Head of caudate nucleus (tissue), 42 donors: ENCODE data around the gene KSR1.
"Not testable (repeated sequence)": the region's sequence is repeated elsewhere in the genome, so short reads cannot be mapped to it uniquely, and the experiment has no call there.

Experiments
- DNase-seq, 42 donors: peaks; one replicate each; pipeline versions ENCODE4 v3.0.0 to v3.0.0-alpha.2; 2020 to 2021; ENCODE audit warnings: mixed read lengths in 7 of 42
- intact Hi-C: fragments of 100-400 bp; cut with DNase I; formaldehyde crosslinking; loops from one replicate; pipeline ENCODE4 v1.15.0; 2022

The KSR1 gene

DNA sequence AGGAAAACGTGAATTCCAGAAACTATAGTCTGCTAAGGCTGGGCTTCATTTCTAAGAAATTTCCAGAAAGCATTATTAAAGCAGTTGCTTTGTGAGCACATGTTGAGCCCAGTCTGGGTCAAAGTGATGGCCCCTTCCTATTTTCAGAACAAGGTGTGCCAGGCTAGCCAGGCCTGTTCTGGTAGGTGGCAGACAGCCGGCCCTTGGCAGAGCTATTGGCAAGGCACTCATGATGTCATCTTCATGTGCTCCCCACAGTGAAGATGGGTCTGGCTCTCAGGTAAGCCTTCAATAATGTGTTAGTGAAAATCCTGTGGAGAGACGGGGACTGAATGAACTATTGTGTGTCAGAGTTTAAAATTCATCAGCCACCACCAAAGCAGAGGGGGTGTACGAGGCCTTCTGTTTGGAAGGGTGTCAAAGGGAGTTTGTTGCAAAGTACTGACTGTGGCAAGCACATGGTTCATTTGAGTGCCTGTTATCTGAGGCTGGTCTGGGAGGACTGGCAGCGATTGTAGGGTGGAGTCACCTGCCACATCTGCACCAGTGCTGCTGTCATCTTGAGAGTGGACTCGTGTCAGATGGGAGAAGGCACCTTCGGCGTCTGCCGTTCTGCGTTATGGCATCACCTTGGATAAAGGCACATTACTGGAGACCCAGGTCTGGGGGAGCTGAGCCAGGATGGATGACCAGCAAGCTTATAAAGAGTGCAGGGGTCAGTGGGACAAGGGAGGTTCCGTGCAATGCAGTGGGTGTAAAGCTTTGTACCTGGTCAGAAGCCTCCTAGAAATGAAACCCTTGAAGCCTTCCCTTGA lies 43.4 kb downstream of the KSR1 start:
- intact Hi-C loops = loop anchor here (10.0 kb wide), 1 partner anchor 75 kb away; no protein-coding TSS in a partner anchor
- DNase-seq = peak in 22 of 42 donors; percentile 26 to 76 (median 46)

DNA sequence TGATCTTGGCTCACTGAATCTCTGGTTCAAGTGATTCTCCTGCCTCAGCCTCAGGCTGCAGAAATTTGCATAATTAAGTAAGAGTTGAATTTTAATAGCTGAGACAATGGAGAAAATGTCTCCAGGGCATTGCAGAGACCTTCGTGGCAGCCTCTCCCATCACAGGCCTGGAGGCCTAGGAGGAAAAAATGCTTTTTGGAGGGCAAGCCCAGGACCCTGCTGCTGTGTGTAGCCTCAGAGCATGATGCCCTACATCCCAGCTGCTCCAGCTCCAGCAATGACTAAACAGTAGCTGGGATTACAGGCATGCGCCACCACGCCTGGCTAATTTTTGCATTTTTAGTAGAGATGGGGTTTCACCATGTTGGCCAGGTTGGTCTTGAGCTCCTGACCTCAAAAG lies 45.1 kb downstream of the KSR1 start:
- intact Hi-C loops, DNase-seq: not testable (repeated sequence)

GRCh38 chr17:27502526-27503324 lies 46.5 kb downstream of the KSR1 start:
- intact Hi-C loops = no loop called here
- DNase-seq = peak in 32 of 42 donors; percentile 31 to 84 (median 50)

DNA sequence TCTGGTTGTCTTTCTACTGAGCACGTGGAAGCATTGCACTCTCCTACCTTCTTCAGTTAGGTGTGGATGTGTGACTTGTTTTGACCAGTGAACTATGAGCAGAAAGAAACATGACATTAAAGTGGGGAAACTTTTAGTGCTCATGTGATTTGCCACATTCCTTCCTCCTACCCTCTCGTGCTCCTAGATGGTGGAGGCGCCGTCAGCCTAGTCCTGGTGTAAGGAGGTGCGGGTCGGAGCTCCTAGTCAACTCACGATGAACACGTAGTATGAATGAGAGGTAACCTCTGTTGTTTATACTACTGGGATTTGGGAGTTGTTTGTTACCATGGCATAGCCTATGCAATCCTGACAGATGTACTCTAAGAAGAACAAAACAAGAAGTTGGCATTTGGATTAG lies 47.4 kb downstream of the KSR1 start:
- DNase-seq = no peak
- intact Hi-C loops = no loop called here

GRCh38 chr17:27504188-27504995 lies 48.1 kb downstream of the KSR1 start:
- intact Hi-C loops = no loop called here
- peak in 3 of 42 donors; percentile 33 to 57 (median 46) for DNase-seq

GRCh38 chr17:27506348-27507218 lies 50.3 kb downstream of the KSR1 start:
- no peak for DNase-seq

DNA sequence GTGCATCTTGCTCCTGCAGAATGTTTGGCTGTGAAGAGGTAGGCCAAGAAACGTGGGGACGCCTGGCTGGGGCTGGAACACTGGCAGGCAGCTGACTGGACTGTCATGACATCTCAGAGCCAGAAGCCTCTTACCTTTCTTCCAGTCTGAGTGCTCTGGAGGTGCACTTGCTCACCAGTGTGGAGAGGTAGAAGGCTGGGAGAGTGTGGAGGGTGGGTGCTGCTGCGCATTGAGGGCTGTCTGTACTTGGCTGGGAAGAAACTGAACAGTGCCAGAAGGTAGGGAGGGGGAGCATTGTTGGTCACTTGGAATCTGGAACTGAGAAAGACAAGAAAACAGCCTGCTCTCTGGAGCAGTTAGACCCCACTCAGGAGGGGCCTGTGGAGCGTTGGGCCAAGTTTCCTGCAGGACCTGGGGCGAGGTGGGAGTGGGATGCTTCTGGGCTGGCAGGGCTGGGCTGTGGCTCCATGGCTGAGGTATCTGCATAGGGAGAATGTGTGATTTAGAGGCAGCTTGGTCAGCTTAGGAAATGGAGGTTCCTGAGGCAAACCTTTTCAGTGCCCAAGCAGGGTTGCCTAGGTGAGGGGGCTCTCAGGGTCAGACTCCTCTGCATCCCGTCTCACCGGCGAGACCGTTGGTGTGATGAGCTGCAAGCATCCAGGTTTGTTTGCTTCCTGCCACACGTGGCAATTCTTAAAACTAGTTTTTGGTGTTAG lies 55.1 kb downstream of the KSR1 start:
- no peak for DNase-seq
- intact Hi-C loops = loop anchor here (10.0 kb wide), 1 partner anchor 83 kb away; no protein-coding TSS in a partner anchor

More at GRCh38 chr17:27506348-27507218, 50.3 kb downstream of the KSR1 start:
- intact Hi-C loops = no loop called here

- intact Hi-C loops = loop anchor here (10.0 kb wide), 1 partner anchor 83 kb away; no protein-coding TSS in a partner anchor
- no peak for DNase-seq
These were observed 55.8 kb downstream of the KSR1 start for GRCh38 chr17:27512031-27512430.

DNA sequence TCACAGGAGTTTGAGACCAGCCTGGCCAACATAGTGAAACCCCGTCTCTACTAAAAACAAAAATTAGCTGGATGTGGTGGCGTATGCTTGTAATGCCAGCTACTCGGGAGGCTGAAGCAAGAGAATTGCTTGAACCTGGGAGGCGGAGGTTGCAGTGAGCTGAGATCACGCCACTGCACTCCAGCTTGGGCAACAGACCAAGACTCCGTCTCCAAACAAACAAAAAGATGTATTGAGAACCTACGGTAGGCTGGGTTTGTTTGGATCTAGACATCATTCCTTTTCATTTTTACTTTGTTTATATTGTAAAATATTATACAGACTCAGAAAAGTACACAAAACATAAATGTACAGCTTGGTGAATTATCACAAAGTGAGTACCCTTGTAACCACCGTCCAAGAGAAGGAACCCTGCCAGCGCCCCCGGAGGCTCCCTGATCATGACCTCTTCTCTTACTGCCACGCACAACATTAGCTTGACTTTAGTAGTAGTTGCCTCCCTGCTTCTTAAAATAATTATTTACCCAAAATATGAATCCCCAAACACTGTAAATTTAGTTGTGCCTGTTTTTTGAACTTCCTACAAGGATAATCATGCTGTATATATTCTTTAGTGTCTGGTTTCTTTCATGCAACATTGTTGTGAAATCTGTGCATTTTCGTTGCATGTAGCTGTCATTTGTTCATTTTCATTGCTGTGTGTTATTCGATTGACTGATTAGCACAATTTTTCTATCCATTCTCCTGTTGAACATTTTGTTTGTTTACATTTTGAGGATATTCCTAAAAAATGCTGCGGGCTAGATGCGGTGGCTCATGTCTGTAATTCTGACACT lies 56.5 kb downstream of the KSR1 start:
- intact Hi-C loops = loop anchor here (10.0 kb wide), 1 partner anchor 82 kb away; no protein-coding TSS in a partner anchor
- no peak for DNase-seq

- peak in 31 of 42 donors; percentile 34 to 81 (median 63) for DNase-seq
- intact Hi-C loops = loop anchor here (10.0 kb wide), 1 partner anchor 81 kb away; no protein-coding TSS in a partner anchor
These were observed 57.6 kb downstream of the KSR1 start for GRCh38 chr17:27513849-27514248.

DNA sequence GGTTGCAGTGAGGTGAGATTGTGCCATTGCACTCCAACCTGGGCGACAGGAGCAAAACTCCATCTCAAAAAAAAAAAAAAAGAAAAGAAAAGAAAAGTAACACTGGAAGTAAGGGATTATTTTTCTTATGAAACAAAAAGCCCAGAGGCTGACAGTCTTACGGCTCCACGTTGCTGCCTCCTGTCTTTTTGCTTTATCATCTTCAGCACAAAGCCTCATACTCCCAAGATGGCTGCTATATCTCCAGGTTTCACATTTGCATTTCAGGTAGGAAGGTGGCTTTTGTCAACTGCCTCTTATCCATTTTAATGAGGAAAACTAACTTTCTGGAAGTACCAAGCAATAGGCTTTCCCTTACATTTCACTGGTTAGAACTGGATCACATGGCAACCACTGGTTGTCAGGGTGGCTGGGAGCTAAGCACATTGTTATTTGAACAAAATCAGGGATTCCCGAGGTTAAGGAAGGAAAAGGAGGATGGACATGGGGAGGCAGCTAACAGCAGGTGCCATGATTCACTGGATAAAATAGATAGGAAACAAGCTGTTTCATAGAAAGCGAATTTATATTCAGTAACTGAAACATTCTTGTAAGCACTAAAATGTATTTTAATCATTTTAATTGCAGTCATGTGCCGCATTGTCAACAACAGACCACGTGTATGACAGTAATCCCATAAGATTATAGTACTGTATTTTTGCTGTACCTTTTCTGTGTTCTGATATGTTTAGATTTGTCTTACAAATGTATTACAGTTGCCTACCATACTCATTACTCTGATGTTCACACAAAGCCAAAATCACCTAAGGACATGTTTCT lies 58.6 kb downstream of the KSR1 start:
- intact Hi-C loops = loop anchor here (10.0 kb wide), 1 partner anchor 80 kb away; no protein-coding TSS in a partner anchor
- no peak for DNase-seq

GRCh38 chr17:27518048-27518447 lies 61.8 kb downstream of the KSR1 start:
- no peak for DNase-seq
- intact Hi-C loops = loop anchor here (10.0 kb wide), 1 partner anchor 77 kb away; no protein-coding TSS in a partner anchor

- intact Hi-C loops = loop anchor here (10.0 kb wide), 1 partner anchor 76 kb away; no protein-coding TSS in a partner anchor
- DNase-seq = no peak
These were observed 62.6 kb downstream of the KSR1 start for GRCh38 chr17:27518545-27519521.

DNA sequence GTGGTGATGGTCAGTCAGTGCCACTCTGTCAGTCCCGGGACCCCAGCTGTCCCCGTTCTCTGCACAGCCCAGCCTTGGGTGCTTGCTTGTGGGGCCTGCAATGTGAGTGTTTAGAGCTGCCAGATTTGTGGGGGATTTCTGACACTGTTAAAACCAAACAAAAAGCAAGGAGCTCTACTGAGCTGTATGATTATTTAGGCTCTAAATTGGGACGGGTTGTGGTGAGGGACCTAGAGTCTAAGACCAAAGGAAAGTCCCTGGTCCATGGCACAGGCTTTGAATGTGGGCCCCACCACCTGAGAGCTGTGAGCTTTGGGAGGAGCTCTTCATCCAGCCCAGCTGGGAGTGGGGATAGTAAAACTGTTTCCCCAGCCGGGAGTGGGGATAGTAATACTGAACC lies 63.3 kb downstream of the KSR1 start:
- intact Hi-C loops = loop anchor here (10.0 kb wide), 1 partner anchor 75 kb away; no protein-coding TSS in a partner anchor
- no peak for DNase-seq
